ENCODE results near the gene MYH6. TPM values are rescaled to one million over a fixed set of nuclear protein-coding genes. Genes with fewer than 3 reads are reported as not detected.

MYH6 gene
- total RNA-seq, 1 experiment from 2014 or later, result 0.07 TPM

GRCh38 chr14:23379366-23380196 is 28.5 kb downstream of the MYH6 start:
- Histone ChIP-seq H2AK5ac (ENCODE audit: insufficient read length, low read length) (no peak overlapping the region), H2BK20ac (ENCODE audit: low read depth, low read length, poor library complexity, severe bottlenecking) (no peak overlapping the region), H3K4me1 (ENCODE audit: insufficient read depth, low read length) (no peaks in the 10 kb centered on the region), H3T11ph (ENCODE audit: low read length) (no peak overlapping the region), H3K79me2 (ENCODE audit: insufficient read depth, low read length) (no peaks in the 10 kb centered on the region), H2BK12ac (ENCODE audit: insufficient read length, low read depth, low read length) (no peak overlapping the region), H3K18ac (ENCODE audit: insufficient read length, low read depth, low read length) (no peak overlapping the region), H3K14ac (ENCODE audit: insufficient read depth, low read length) (no peak overlapping the region), H3K56ac (ENCODE audit: insufficient read length, low read depth, low read length) (no peak overlapping the region), H4K91ac (ENCODE audit: insufficient read length, low read depth, low read length) (no peak overlapping the region), H2BK15ac (ENCODE audit: low read depth, low read length) (no peak overlapping the region), H2BK5ac (ENCODE audit: insufficient read length, low read length) (no peak overlapping the region), H3K4ac (ENCODE audit: low read depth, low read length) (no peak overlapping the region), H2BK120ac (ENCODE audit: low read depth, low read length, poor library complexity, severe bottlenecking) (no peak overlapping the region), H4K8ac (replicated peaks; ENCODE audit: insufficient read length, low read depth, low read length) (no peak overlapping the region), H2AFZ (ENCODE audit: low read length) (no peak overlapping the region), H3K23me2 (ENCODE audit: insufficient read length, low read depth, low read length, poor library complexity, severe bottlenecking) (no peaks in the 10 kb centered on the region), H3K27me3 (ENCODE audit: insufficient read depth, low read length) (no peaks in the 10 kb centered on the region; the same call in 1 of the 2 replicates), H3K79me1 (ENCODE audit: insufficient read depth, low read depth, low read length, poor library complexity, severe bottlenecking) (no peaks in the 10 kb centered on the region), H3K9me3 (ENCODE audit: control insufficient read depth, low read depth, low read length) (no peaks in the 10 kb centered on the region), H3K9ac (ENCODE audit: extremely low read depth, insufficient read length, low read length) (no peak overlapping the region), H4K5ac (ENCODE audit: insufficient read length, low read depth, low read length) (no peak overlapping the region), H4K20me1 (ENCODE audit: control insufficient read depth, insufficient read depth, insufficient read length) (no peaks in the 10 kb centered on the region), H3K4me2 (ENCODE audit: insufficient read depth, insufficient read length, low read length) (no peak overlapping the region), H3K23ac (ENCODE audit: insufficient read length, low read depth, low read length) (no peak overlapping the region), H3K27ac (ENCODE audit: insufficient read length, low read depth, low read length) (no peak overlapping the region)
- no CpG with 5 or more reads among the region's 12 CpGs for WGBS (ENCODE audit: extremely low coverage, insufficient read length, low lambda C conversion rate)
- TF ChIP-seq, protein P1, sequence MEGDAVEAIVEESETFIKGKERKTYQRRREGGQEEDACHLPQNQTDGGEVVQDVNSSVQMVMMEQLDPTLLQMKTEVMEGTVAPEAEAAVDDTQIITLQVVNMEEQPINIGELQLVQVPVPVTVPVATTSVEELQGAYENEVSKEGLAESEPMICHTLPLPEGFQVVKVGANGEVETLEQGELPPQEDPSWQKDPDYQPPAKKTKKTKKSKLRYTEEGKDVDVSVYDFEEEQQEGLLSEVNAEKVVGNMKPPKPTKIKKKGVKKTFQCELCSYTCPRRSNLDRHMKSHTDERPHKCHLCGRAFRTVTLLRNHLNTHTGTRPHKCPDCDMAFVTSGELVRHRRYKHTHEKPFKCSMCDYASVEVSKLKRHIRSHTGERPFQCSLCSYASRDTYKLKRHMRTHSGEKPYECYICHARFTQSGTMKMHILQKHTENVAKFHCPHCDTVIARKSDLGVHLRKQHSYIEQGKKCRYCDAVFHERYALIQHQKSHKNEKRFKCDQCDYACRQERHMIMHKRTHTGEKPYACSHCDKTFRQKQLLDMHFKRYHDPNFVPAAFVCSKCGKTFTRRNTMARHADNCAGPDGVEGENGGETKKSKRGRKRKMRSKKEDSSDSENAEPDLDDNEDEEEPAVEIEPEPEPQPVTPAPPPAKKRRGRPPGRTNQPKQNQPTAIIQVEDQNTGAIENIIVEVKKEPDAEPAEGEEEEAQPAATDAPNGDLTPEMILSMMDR (conservative IDR thresholded peaks at IDR 0.05), result peak; percentile 97
- Mint-ChIP-seq H3K4me3 (no peak overlapping the region), H3K9me3 (no peaks in the 10 kb centered on the region), H3K27me3 (ENCODE audit: low read depth) (peaks cover 70% of the 10 kb centered on the region), H3K27ac (peak overlapping the region in 1 of 3 experiments; percentile 67; a peak in 1 of 7 replicates), H3K4me1 (peaks cover 9 to 22% of the 10 kb centered on the region in 2 experiments), H3K36me3 (ENCODE audit: insufficient read depth in 1 of 3, low read depth in 3 of 3) (no peaks in the 10 kb centered on the region)
- peak; percentile 75 for DNase-seq
